HepG2 (cell line): ENCODE results near the gene SYCE3. TPM values are rescaled to one million over a fixed set of nuclear protein-coding genes. Genes with fewer than 3 reads are reported as not detected.
A peak's percentile ranks its signal among the peaks of the same experiment; 100 is the strongest.

Experiments
- AHR ChIP-seq: IDR thresholded peaks from 2 replicates; pipeline ENCODE4 v1.6.1; 2018; ENCODE audit warnings: missing genetic modification reagents, missing compliant biosample characterization
- BCLAF1 ChIP-seq: fragments of 450-650 bp; IDR thresholded peaks from 2 replicates; pipeline ENCODE4 v1.6.1; 2017; ENCODE audit warnings: mild to moderate bottlenecking
- CBX5 ChIP-seq: sonication (generic); formaldehyde crosslinking; IDR thresholded peaks from 2 replicates; pipeline ENCODE4 v1.4.0; 2020; ENCODE audit warnings: missing genetic modification reagents, borderline replicate concordance
- DR1 ChIP-seq: sonication (generic); formaldehyde crosslinking; IDR thresholded peaks from 2 replicates; pipeline ENCODE4 v1.8.0; 2021; ENCODE audit warnings: mild to moderate bottlenecking, missing genetic modification reagents, inconsistent platforms
- KAT7 ChIP-seq: IDR thresholded peaks from 2 replicates; pipeline ENCODE4 v1.6.1; 2018; ENCODE audit warnings: borderline replicate concordance, missing compliant biosample characterization
- MEIS1 ChIP-seq: sonication (generic); formaldehyde crosslinking; IDR thresholded peaks from 2 replicates; pipeline ENCODE4 v1.9.0; 2021; ENCODE audit warnings: mild to moderate bottlenecking, missing genetic modification reagents, moderate library complexity, borderline replicate concordance
- NFIC ChIP-seq: IDR thresholded peaks from 2 replicates; pipeline ENCODE4 v1.6.1; 2012; ENCODE audit warnings: mild to moderate bottlenecking, low read length, inconsistent platforms
- NKX3-1 ChIP-seq: sonication (generic); formaldehyde crosslinking; IDR thresholded peaks from 2 replicates; pipeline ENCODE4 v1.5.0; 2020; ENCODE audit warnings: missing genetic modification reagents
- PATZ1 ChIP-seq: sonication (generic); formaldehyde crosslinking; IDR thresholded peaks from 2 replicates; pipeline ENCODE4 v1.4.0; 2020; ENCODE audit warnings: missing genetic modification reagents
- PBX2 ChIP-seq: IDR thresholded peaks from 2 replicates; pipeline ENCODE4 v1.6.1; 2016; ENCODE audit warnings: control low read depth
- SP1 ChIP-seq, 2 experiments: fragments of 450-650 bp in 1 of 2; sonication (generic) in 1 of 2; formaldehyde crosslinking in 1 of 2; IDR thresholded peaks; 2 replicates each; pipeline versions ENCODE4 v1.4.0 to v1.6.1; 2016 to 2020; ENCODE audit warnings: missing genetic modification reagents in 1 of 2
- SRF ChIP-seq: IDR thresholded peaks from 2 replicates; pipeline ENCODE4 v1.6.1; 2011; ENCODE audit warnings: mild to moderate bottlenecking, low read depth, low read length, moderate library complexity
- STAT5B ChIP-seq: sonication (generic); formaldehyde crosslinking; IDR thresholded peaks from 2 replicates; pipeline ENCODE4 v1.4.0; 2020; ENCODE audit warnings: missing genetic modification reagents
- ZBTB3 ChIP-seq: sonication (generic); formaldehyde crosslinking; IDR thresholded peaks from 2 replicates; pipeline ENCODE4 v1.4.0; 2020; ENCODE audit warnings: low read depth, mild to moderate bottlenecking, moderate library complexity, missing genetic modification reagents, borderline replicate concordance
- ZFP82 ChIP-seq: sonication (generic); formaldehyde crosslinking; IDR thresholded peaks from 2 replicates; pipeline ENCODE4 v1.5.1; 2020; ENCODE audit warnings: mild to moderate bottlenecking, missing genetic modification reagents, borderline replicate concordance
- ZNF274 ChIP-seq: sonication (generic); formaldehyde crosslinking; IDR thresholded peaks from 2 replicates; pipeline ENCODE4 v1.5.1; 2020; ENCODE audit warnings: mild to moderate bottlenecking, missing genetic modification reagents
- ZNF512 ChIP-seq: sonication (generic); formaldehyde crosslinking; IDR thresholded peaks from 2 replicates; pipeline ENCODE4 v1.4.0; 2020; ENCODE audit warnings: mild to moderate bottlenecking, missing genetic modification reagents
- ZNF629 ChIP-seq: sonication (generic); formaldehyde crosslinking; conservative IDR thresholded peaks from 2 replicates; pipeline ENCODE4 v1.5.0; 2020; ENCODE audit warnings: missing genetic modification reagents
- ZNF768 ChIP-seq: sonication (generic); formaldehyde crosslinking; IDR thresholded peaks from 2 replicates; pipeline ENCODE4 v1.4.0; 2020; ENCODE audit warnings: missing genetic modification reagents
- ZNF788 ChIP-seq: sonication (generic); formaldehyde crosslinking; IDR thresholded peaks from 2 replicates; pipeline ENCODE4 v1.5.0; 2020; ENCODE audit warnings: mild to moderate bottlenecking, missing genetic modification reagents, borderline replicate concordance
- polyA plus RNA-seq, 8 experiments: library from polyadenylated mRNA; depleted of rRNA in 3 of 8; stranded (reverse) in 7 of 8; unstranded in 1 of 8; fragments of >200 nt; fragmentation: Illumina TruSeq in 4 of 8; extraction: Trizol in 4 of 8; gene quantifications; 2 replicates each; pipeline versions ENCODE4 v1.2.1 to v1.2.3, GENCODE V29; 2011 to 2016; ENCODE audit warnings: low read depth in 4 of 8, missing spikeins in 1 of 8, mixed read lengths in 1 of 8; ENCODE audit not compliant: insufficient read depth in 1 of 8
- total RNA-seq, 5 experiments: library from RNA; depleted of rRNA; stranded (reverse); fragments of >200 nt; fragmentation: Illumina TruSeq; extraction: Trizol; gene quantifications; 2 replicates each; pipeline ENCODE4 v1.2.3, GENCODE V29; 2016; ENCODE audit warnings: low read depth in 1 of 5

The SYCE3 gene
- total and polyA plus RNA-seq, 2 of the 13 experiments (the other 11 are each of a cell fraction or from before 2014, with no cell fraction given), result not detected

GRCh38 chr22:50525104-50525857 is 37.4 kb downstream of the SYCE3 start, which contains the start of gene SCO2 (continued):
- TF ChIP-seq PATZ1 (CRISPR knock-in tag) (peak; percentile 91), SRF (no peak), AHR (CRISPR knock-in tag) (0 out of 2 replicates have a peak, but pooled peaks have one; percentile 61), DR1 (peak; percentile 64; the same call in 1 of the 2 replicates), ZBTB3 (0 out of 2 replicates have a peak, but pooled peaks have one; percentile 65), ZNF629 (no peak), NKX3-1 (CRISPR knock-in tag) (peak; percentile 27; the same call in 1 of the 2 replicates), ZFP82 (CRISPR knock-in tag) (no peak), CBX5 (0 out of 2 replicates have a peak, but pooled peaks have one; percentile 0), STAT5B (CRISPR knock-in tag) (0 out of 2 replicates have a peak, but pooled peaks have one; percentile 54), ZNF274 (CRISPR knock-in tag) (peak; percentile 84), KAT7 (peak; percentile 66; the same call in 1 of the 2 replicates), ZNF768 (0 out of 2 replicates have a peak, but pooled peaks have one; percentile 2), ZNF788 (peak; percentile 92), NFIC (no peak), ZNF512 (CRISPR knock-in tag) (0 out of 2 replicates have a peak, but pooled peaks have one; percentile 40), PBX2 (CRISPR knock-in tag) (no peak), SP1 (IDR thresholded peaks at IDR 0.05) (no peak), SP1 (CRISPR knock-in tag; IDR thresholded peaks at IDR 0.05) (peak; percentile 62; the same call in 1 of the 2 replicates), BCLAF1 (no peak), MEIS1 (CRISPR knock-in tag) (peak; percentile 42; the same call in 1 of the 2 replicates)
